GM10847 (cell line): ENCODE results near the gene NPAS3.

Experiments used
- POLR2A ChIP-seq: IDR thresholded peaks from 2 replicates; pipeline ENCODE4 v1.6.1; 2011; ENCODE audit not compliant: insufficient read length; ENCODE audit errors: extremely low read depth

NPAS3 gene

DNA sequence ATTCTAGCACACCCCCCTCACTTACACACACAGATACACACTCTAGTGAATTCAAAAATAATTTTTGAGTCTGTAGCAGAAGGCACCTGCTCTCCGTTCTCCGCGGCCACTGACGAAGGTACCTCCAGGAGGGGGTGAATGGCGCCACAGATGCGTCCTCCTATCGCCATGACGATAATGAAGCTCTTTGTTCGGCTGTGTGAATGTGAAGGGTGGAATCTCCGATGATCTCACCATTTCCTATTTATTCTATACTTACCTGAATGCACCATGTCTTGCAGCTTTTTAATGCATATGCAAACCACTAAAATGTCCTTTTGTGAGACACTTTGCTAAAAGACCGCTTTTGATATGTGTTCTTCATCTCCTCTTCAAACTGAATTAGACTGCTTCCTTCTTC lies 849.5 kb downstream of the NPAS3 start:
- no peak for TF ChIP-seq POLR2A

DNA sequence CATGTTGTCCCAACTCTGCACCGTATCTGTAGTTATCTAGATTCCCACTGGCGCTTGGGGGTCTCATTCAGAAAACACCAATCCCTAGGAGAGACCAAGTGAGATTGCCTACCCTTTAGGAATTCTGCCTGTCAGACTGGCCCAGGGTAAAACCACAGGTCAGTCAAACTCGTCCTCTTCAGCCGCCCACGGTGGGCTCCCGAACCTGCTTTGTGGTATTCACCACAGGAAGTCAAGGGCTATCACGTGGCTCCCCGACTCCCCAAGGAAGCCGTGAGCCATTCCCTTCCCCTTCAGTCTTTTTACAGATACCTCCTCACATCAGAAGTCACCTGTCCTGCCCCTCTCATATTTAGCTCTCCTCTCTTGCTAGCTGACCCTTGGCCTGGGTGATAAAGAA lies 852.3 kb downstream of the NPAS3 start:
- TF ChIP-seq POLR2A, result no peak

DNA sequence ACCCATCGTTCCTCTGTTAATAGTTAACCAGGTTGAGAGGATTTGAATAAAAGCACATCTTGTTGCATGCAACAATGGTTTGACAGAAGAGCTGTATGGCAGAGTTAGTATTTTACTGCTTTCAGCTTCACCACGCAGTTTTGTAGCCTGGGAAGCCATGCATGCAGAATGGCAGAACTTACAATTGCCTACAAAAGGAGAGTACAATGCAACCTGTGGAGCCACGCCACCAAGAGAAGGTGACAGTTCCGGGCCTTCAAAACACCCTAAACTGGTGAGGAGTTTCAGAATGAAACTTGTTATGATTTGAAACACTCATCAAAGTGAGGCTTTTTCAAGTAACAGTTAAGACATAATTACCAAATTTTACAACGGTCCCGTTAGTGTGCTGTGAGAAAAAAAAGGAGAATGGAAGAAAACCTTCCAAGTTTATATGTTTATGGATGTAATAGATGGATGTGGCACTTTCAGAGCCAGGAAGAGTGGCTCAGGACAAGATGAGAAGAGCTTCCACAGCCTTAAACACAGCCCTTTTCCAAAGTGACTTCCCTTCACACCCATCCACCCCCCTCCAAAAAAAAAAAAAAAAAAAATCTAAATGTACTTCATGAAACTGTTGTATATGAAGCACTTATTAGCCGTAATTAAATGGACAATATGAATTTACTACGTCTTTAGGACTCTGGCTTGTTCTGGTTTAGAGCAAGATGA lies 853.5 kb downstream of the NPAS3 start:
- no peak for TF ChIP-seq POLR2A

DNA sequence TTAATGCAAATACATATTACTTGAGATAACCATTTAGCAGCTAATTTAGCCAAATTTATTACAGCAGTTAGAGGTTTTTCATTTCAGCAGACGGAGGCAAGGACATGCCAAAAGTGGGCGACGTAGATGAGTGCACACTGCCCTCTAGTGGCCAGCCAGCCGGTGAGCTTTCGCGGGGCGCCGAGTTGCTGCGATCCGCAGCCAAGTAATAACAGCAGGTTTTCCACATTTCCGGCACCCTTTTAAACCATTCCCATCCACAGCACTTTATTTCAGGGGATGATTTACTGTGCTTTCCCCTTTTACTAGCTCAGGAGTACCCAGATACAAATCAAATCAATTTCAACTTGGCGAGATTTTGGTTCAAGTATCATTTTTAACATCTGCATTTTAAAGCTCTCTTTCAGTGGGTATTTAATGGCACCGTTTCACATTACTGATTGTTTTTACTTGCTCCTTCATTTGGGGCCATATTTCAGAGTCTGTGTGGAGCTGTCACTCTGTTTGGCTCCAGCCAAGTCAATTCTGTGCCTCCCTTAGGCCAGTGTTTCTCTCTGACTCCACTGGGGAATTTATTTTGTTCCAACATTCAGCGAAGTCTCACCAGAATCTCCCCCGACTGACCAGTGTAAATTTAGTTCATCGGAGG lies 854.2 kb downstream of the NPAS3 start:
- TF ChIP-seq POLR2A, result no peak

DNA sequence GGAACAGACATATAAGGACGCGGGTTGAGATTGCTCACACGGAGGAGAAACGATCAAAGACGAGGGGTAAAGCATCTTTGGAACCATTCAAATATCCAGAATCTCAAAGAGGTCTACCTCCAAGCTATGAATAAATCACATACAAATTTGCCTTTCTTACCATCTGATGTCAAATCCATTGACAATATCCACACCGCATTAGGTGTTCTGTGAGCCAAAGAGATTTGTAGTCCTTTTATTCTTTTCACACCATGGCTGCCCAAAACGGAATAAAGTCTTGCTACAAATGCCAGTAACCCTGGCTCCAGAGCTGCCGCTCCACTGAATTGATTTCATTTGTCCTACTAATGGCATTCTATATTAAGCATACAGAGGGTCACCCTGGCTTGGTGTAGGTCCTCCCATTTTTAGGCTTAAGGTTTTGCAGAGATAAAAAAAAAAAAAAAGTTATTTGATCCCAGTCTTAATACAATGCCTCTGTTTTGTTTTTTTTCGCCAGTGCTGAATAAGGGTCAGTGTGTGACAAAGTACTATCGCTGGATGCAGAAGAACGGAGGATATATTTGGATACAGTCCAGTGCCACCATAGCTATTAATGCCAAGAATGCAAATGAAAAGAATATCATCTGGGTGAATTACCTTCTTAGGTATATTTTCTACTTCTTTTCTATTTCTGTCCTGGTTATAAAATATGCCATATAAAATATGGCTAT lies 854.9 kb downstream of the NPAS3 start:
- TF ChIP-seq POLR2A, result no peak

DNA sequence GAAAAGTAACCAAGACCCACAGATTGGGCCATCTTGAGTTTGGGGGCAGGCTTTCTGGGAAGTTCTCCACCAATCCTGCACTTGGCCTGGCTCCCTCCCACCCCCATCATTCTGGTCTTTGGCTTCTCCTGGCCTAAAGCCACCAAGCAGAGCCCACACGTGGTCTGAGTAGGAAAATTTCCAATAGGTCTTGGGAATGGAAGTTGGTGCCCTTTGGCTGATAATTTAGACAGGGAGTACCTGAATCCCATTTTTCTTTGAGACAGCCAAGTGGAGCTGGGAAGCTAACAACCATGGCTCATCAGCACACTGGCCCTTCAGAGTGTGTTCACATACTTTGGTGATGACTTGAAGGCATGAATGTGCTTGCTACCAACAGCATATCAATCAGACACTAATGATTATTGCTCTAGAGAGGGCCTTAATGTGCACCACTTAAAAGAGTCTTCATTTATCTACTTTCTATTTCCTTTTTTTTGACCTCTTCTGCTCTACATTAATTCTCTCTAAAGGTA lies 856.2 kb downstream of the NPAS3 start:
- no peak for TF ChIP-seq POLR2A

DNA sequence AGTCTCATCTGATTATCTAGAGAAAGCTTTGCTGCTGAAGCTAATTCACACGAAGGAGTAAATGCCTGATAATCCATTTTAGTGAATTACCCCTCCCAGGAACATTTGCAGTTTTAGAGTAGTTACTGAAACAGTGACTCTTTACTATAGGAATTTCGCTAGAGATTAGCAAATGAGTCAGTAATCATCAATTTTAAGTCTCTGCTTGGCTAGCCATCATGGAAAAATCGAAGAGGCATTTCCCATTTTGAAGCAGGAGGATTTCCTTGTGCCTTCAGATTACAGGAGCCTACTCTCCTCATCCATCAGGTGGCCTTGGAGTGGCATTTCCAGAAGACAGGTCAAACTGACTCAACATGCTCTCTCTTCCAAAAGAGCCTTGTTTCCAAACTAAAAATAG lies 857.7 kb downstream of the NPAS3 start:
- TF ChIP-seq POLR2A, result no peak

DNA sequence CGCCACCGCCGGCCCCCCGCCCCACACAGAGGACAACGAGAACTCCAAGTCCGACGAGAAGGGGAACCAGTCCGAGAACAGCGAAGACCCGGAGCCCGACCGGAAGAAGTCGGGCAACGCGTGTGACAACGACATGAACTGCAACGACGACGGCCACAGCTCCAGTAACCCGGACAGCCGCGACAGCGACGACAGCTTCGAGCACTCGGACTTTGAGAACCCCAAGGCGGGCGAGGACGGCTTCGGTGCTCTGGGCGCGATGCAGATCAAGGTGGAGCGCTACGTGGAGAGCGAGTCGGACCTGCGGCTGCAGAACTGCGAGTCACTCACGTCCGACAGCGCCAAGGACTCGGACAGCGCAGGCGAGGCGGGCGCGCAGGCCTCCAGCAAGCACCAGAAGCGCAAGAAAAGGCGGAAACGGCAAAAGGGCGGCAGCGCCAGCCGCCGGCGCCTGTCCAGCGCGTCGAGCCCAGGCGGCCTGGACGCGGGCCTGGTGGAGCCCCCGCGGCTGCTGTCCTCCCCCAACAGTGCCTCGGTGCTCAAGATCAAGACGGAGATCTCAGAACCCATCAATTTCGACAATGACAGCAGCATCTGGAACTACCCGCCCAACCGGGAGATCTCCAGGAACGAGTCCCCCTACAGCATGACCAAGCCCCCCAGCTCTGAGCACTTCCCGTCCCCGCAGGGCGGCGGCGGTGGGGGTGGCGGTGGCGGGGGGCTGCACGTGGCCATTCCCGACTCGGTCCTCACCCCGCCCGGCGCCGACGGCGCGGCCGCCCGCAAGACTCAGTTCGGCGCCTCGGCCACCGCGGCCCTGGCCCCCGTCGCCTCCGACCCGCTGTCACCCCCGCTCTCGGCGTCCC lies 861.3 kb downstream of the NPAS3 start:
- no peak for TF ChIP-seq POLR2A

DNA sequence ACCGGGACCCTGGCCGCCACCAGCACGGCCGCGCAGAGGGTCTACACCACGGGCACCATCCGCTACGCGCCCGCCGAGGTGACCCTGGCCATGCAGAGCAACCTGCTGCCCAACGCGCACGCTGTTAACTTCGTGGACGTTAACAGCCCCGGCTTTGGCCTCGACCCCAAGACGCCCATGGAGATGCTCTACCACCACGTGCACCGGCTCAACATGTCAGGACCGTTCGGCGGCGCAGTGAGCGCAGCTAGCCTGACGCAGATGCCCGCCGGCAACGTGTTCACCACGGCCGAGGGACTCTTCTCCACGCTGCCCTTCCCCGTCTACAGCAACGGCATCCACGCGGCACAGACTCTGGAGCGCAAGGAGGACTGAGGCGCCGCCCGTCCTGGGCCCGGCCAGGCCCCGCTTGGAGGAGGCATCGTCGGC lies 862.1 kb downstream of the NPAS3 start:
- TF ChIP-seq POLR2A, result no peak

DNA sequence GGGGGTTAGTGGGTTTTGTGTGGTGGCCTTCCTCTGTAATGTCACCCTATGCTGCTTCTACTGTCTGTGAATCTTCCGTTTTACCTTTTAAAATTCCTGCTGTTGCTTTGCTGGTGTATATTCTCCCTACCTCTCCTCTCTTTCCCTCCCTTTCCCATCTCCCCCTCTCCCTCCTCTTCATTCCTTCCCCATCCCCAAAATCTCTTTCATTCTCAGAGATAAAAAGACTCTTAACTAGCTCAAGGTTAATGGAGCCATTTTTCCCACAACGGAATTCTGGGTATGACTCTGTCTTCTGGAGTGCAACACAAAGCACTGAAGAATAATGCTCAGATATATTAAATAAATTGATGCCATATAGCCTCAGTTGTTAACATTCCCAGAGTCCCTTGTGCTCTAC lies 864.1 kb downstream of the NPAS3 start:
- TF ChIP-seq POLR2A, result no peak

DNA sequence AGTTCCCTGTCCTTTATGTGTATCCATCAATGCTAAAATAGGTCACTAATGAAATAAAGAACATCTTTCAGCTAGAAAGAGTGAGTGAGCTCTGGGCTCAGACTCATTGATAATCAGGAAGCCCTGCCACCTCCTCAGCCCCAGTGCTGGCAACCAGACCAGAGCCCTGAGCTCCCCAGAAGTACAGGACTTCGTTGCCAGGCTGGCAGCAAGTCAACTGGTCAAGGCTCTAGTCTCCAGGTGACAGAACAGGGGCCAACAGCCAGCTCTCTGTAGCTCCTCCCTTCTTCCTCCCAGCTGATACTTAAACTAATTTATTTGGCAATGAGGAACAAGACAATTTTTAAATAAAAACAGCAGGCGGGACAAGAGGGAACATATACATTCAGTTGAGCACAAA lies 866.9 kb downstream of the NPAS3 start:
- TF ChIP-seq POLR2A, result no peak

DNA sequence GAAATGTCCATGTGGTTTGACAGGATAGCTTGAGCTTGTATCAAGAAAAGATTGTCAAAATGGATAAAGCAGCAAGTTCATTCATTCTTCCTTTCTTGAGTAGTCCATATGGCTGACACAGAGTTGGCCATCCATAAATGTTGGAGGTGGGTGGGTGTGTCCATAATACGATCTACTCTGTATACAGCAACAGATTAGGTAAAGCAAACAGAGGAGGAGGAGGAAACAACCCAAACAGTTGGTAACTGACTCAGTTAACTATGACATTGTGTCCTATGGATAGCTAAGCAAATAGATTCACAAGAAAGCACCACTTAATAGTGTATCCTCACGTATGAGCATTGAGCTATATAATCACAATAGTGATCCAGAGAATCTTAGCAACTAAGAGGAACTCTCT lies 868.2 kb downstream of the NPAS3 start:
- TF ChIP-seq POLR2A, result no peak

DNA sequence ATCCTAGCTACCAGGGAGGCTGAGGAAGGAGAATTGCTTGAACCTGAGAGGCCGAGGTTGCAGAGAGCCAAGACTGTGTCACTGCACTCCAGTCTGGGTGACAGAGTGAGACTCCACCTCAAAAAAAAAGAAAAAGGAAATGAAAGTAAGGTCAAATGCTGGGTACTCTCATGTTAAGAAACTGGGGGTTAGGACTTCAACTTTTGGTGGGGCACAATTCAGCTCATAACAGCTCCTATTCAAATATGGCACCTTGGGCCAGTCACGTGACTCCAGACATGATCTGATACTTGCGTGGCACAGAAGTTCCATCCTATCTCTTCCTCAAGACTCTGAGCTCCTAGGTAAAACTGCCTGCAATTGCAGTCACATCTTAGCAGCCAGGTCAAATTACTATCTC lies 869.5 kb downstream of the NPAS3 start:
- no peak for TF ChIP-seq POLR2A

DNA sequence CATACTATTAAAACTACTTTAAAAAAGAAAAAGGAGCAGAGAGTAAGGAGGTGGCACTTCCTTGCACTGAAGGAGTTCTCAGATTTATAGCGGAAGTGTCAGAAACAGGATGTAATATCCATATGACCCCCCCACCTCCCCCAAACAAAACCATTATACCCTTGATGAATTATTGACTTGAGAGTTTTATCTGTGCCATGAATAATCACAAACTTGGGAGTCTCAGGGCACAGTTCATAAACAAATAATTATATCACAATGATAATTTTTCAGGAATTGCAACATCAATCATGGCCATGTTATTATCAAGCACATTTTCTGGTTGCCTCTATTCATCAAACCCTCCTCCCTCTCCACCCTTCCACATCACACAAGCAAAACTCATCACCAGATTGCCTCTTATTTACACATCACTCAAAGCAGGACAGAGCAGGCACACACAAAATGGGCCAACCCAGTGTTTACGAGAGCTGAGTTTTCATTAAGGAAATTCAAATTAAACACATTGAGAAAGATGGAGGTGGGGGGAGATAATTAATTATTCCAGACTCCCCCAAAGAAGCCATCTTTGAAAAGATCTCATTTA lies 870.8 kb downstream of the NPAS3 start:
- no peak for TF ChIP-seq POLR2A

DNA sequence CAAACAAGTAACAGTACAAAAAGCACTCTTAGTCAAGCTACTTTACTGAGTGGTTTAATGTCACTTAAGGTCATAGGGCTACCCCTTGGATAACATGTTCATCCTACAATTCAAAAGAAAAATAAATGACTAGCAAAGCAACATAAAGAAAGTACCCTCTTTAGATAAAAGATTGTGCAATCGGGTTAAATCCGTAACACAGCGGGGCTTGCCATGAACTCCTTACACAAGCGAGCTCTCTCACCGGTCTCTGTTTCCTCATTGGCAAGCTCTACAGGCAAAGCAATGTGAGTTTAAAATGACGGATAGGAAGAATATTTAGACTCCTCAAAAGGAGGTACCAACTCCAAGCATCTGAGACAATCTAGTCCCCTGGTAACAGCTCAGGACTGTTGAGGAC lies 871.6 kb downstream of the NPAS3 start:
- TF ChIP-seq POLR2A, result no peak
